ENCODE measurements around the gene SH3BGR.

DNA sequence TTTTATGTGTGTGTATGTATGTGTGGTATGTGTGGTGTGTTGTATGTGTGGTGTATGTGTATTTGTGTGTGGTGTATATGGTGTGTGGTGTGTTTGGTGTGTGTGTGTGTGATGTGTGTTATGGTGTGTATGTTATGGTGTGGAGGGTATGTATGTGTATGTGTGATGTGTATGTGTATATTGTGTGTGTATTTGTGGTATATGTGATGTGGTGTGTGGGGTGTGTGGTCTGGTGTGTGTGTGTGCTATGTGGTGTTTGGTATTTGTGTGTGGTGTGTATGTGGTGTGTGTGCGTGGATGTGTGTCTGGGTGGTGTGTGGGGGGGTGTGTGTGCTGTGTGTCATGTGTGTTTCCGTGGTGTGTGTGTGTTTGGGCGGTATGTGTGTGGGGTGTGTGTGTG lies 59.3 kb downstream of the SH3BGR start:
- TF ChIP-seq, protein P1, sequence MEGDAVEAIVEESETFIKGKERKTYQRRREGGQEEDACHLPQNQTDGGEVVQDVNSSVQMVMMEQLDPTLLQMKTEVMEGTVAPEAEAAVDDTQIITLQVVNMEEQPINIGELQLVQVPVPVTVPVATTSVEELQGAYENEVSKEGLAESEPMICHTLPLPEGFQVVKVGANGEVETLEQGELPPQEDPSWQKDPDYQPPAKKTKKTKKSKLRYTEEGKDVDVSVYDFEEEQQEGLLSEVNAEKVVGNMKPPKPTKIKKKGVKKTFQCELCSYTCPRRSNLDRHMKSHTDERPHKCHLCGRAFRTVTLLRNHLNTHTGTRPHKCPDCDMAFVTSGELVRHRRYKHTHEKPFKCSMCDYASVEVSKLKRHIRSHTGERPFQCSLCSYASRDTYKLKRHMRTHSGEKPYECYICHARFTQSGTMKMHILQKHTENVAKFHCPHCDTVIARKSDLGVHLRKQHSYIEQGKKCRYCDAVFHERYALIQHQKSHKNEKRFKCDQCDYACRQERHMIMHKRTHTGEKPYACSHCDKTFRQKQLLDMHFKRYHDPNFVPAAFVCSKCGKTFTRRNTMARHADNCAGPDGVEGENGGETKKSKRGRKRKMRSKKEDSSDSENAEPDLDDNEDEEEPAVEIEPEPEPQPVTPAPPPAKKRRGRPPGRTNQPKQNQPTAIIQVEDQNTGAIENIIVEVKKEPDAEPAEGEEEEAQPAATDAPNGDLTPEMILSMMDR (IDR thresholded peaks at IDR 0.05): no peak
- TF ChIP-seq POLR2A (IDR thresholded peaks at IDR 0.05): no peak

Measured in sigmoid colon (tissue), 3 donors.